COLO829 (cell line): ENCODE measurements around the gene ARHGEF25.
"Not testable (repeated sequence)": the region's sequence is repeated elsewhere in the genome, so short reads cannot be mapped to it uniquely, and the experiment has no call there.

Experiments
- DNase-seq: peaks from one replicate; pipeline ENCODE4 v3.0.0; 2012; ENCODE audit warnings: low spot score

ARHGEF25 gene

GRCh38 chr12:57611108-57611826 is at the start of gene ARHGEF25:
Gene ARHGEF25 (plus strand): TSS chr12:57611435. CDS start chr12:57611895, 460 bp downstream.
- DNase-seq: peak; percentile 85

- DNase-seq: no peak
Observed at GRCh38 chr12:57563358-57563757, 47.9 kb upstream of the ARHGEF25 start.

- DNase-seq: no peak
Observed at GRCh38 chr12:57564178-57564740, 47.0 kb upstream of the ARHGEF25 start.

- DNase-seq: no peak
Observed at GRCh38 chr12:57568838-57569237, 42.4 kb upstream of the ARHGEF25 start.

- DNase-seq: no peak
Observed at GRCh38 chr12:57569858-57570257, 41.4 kb upstream of the ARHGEF25 start.

- DNase-seq: not testable (repeated sequence)
Observed at GRCh38 chr12:57570438-57570837, 40.8 kb upstream of the ARHGEF25 start.

GRCh38 chr12:57571926-57572762 is 39.1 kb upstream of the ARHGEF25 start:
- no peak for DNase-seq

GRCh38 chr12:57574795-57575194 is 36.4 kb upstream of the ARHGEF25 start:
- no peak for DNase-seq

GRCh38 chr12:57575771-57576612 is 35.2 kb upstream of the ARHGEF25 start:
- no peak for DNase-seq

- DNase-seq: no peak
Observed at GRCh38 chr12:57576613-57577160, 34.5 kb upstream of the ARHGEF25 start.

- DNase-seq: no peak
Observed at GRCh38 chr12:57577981-57578758, 33.1 kb upstream of the ARHGEF25 start.

- no peak for DNase-seq
Observed at GRCh38 chr12:57579011-57579410, 32.2 kb upstream of the ARHGEF25 start.

GRCh38 chr12:57579677-57580465 is 31.4 kb upstream of the ARHGEF25 start:
- no peak for DNase-seq

GRCh38 chr12:57580466-57580795 is 30.8 kb upstream of the ARHGEF25 start:
- no peak for DNase-seq

- DNase-seq: no peak
Observed at GRCh38 chr12:57581802-57582201, 29.4 kb upstream of the ARHGEF25 start.

GRCh38 chr12:57582440-57582839 is 28.8 kb upstream of the ARHGEF25 start:
- no peak for DNase-seq

- peak; percentile 84 for DNase-seq
Observed at GRCh38 chr12:57583008-57583831, 28.0 kb upstream of the ARHGEF25 start.

- DNase-seq: no peak
Observed at GRCh38 chr12:57584050-57584449, 27.2 kb upstream of the ARHGEF25 start.

- no peak for DNase-seq
Observed at GRCh38 chr12:57584690-57585089, 26.5 kb upstream of the ARHGEF25 start.
